Skin of body (tissue), 2 donors: ENCODE results near the gene FBXL16. TPM values are rescaled to one million over a fixed set of nuclear protein-coding genes. Genes with fewer than 3 reads are reported as not detected.

Experiments
- DNase-seq: peaks from one replicate; lab custom pipeline; 2025; lab: John Stamatoyannopoulos, UW
- total RNA-seq: library from RNA; depleted of rRNA; stranded (reverse); fragments of >200 nt; gene quantifications from one replicate; pipeline ENCODE4 v1.2.3, GENCODE V29; 2014

The FBXL16 gene
- total RNA-seq, 1 donor from 2014 or later: 0.30 TPM

GRCh38 chr16:666572-666971, 39.0 kb downstream of the FBXL16 start:
- no peak for DNase-seq

- DNase-seq: no peak
Measured at GRCh38 chr16:662597-662996, 43.0 kb downstream of the FBXL16 start.

GRCh38 chr16:662095-662494, 43.5 kb downstream of the FBXL16 start:
- DNase-seq: no peak

GRCh38 chr16:661184-661821, 44.3 kb downstream of the FBXL16 start:
- no peak for DNase-seq

GRCh38 chr16:660459-661183, 45.0 kb downstream of the FBXL16 start:
- peak; percentile 47 for DNase-seq

GRCh38 chr16:660132-660458, 45.5 kb downstream of the FBXL16 start:
- no peak for DNase-seq

GRCh38 chr16:659618-660017, 46.0 kb downstream of the FBXL16 start:
- DNase-seq: no peak

- DNase-seq: no peak
Measured at GRCh38 chr16:658679-659571, 46.7 kb downstream of the FBXL16 start.

GRCh38 chr16:657487-657886, 48.1 kb downstream of the FBXL16 start:
- no peak for DNase-seq

- DNase-seq: no peak
Measured at GRCh38 chr16:654034-654433, 51.6 kb downstream of the FBXL16 start.

- DNase-seq: no peak
Measured at GRCh38 chr16:652454-653305, 52.9 kb downstream of the FBXL16 start.

- DNase-seq: no peak
Measured at GRCh38 chr16:651844-652243, 53.8 kb downstream of the FBXL16 start.

- DNase-seq: no peak
Measured at GRCh38 chr16:649631-650030, 56.0 kb downstream of the FBXL16 start.

GRCh38 chr16:648781-649589, 56.6 kb downstream of the FBXL16 start, which contains the start of gene WDR90:
TSS of gene WDR90 (plus strand) at chr16:649365. CDS start at chr16:649417, 52 bp downstream.
- DNase-seq: peak; percentile 85

- DNase-seq: no peak
Measured at GRCh38 chr16:648071-648780, 57.4 kb downstream of the FBXL16 start.

GRCh38 chr16:647173-647902, 58.3 kb downstream of the FBXL16 start:
- no peak for DNase-seq

GRCh38 chr16:646679-647172, 58.9 kb downstream of the FBXL16 start:
- DNase-seq: no peak

- no peak for DNase-seq
Measured at GRCh38 chr16:645852-646678, 59.5 kb downstream of the FBXL16 start.
